K562 (cell line): ENCODE measurements around the gene PHACTR3.

ENCODE experiments used
- TARDBP ChIP-seq: fragments of 450-650 bp; IDR thresholded peaks from 2 replicates; pipeline ENCODE4 v1.6.1; 2016
- ZNF740 ChIP-seq, 3 experiments: fragments of 200-800 bp in 1 of 3; sonication (Bioruptor generic) in 1 of 3; sonication (generic) in 1 of 3; formaldehyde crosslinking in 1 of 3; IDR thresholded peaks; 2 replicates each; pipeline versions ENCODE4 v1.6.1 to v1.8.0; 2016 to 2022; ENCODE audit warnings: mild to moderate bottlenecking in 2 of 3, missing compliant biosample characterization in 2 of 3, missing genetic modification characterization in 2 of 3, missing genetic modification reagents in 1 of 3

- TF ChIP-seq TARDBP (no peak), ZNF740 (CRISPR knock-in tag; IDR thresholded peaks at IDR 0.05) (no peak), ZNF740 (tag; IDR thresholded peaks at IDR 0.05) (no peak)
Observed at GRCh38 chr20:59668926-59669850, 64.8 kb downstream of the PHACTR3 start.
